Testis (tissue), 3 donors: ENCODE results near the gene SERINC2. TPM values are rescaled to one million over a fixed set of nuclear protein-coding genes. Genes with fewer than 3 reads are reported as not detected.

Source experiments
- DNase-seq: peaks from one replicate; pipeline ENCODE4 v3.0.0-alpha.2; 2019
- H3K27ac ChIP-seq, 2 donors: fragments of 200-600 bp; sonication (generic); one replicate each; pipeline ENCODE4 v1.5.1; 2019
- H3K27me3 ChIP-seq: fragments of 200-600 bp; sonication (generic); one replicate; pipeline ENCODE4 v1.5.1; 2019
- H3K36me3 ChIP-seq: fragments of 200-600 bp; sonication (generic); one replicate; pipeline ENCODE4 v1.5.1; 2017; ENCODE audit warnings: low read depth; ENCODE audit errors: missing control alignments
- H3K4me1 ChIP-seq: fragments of 200-600 bp; sonication (generic); one replicate; pipeline ENCODE4 v1.5.1; 2019
- H3K4me3 ChIP-seq, 2 donors: fragments of 200-600 bp; sonication (generic); one replicate each; pipeline ENCODE4 v1.5.1; 2017 to 2019
- H3K9me3 ChIP-seq: fragments of 200-600 bp; sonication (generic); one replicate; pipeline ENCODE4 v1.5.1; 2017
- CTCF ChIP-seq, 3 experiments: fragments of 450-650 bp in 2 of 3; fragments of 200-600 bp in 1 of 3; sonication (generic) in 1 of 3; IDR thresholded peaks; one replicate each; pipeline ENCODE4 v1.5.1; 2016 to 2019; ENCODE audit warnings: antibody characterized with exemption in 3 of 3, mild to moderate bottlenecking in 2 of 3, moderate library complexity in 1 of 3
- POLR2A ChIP-seq: fragments of 450-650 bp; IDR thresholded peaks from one replicate; pipeline ENCODE4 v1.6.1; 2017; ENCODE audit warnings: antibody characterized with exemption, mild to moderate bottlenecking, moderate library complexity
- WGBS, 2 donors: methylation state at CpG; one replicate each; pipeline ENCODE4 v1.1.5; 2018; 5-methylcytosine and 5-hydroxymethylcytosine counted together
- intact Hi-C: fragments of 100-400 bp; cut with DNase I; formaldehyde crosslinking; loops from one replicate; pipeline ENCODE4 v1.15.1; 2023; ENCODE audit warnings: low total_unique reads
- polyA plus RNA-seq: library from polyadenylated mRNA; stranded (reverse); fragments of 350-450 nt; fragmentation: Illumina TruSeq; extraction: RNeasy Lipid Tissue Mini Kit (QIAGEN cat#74804); gene quantifications from one replicate; pipeline ENCODE4 v1.2.3, GENCODE V29; 2014; ENCODE audit warnings: low read depth, low replicate concordance; ENCODE audit not compliant: insufficient read depth
- total RNA-seq, 2 donors: library from RNA; depleted of rRNA; stranded (reverse); fragments of >200 nt; gene quantifications; one replicate each; pipeline ENCODE4 v1.2.3, GENCODE V29; 2016

The SERINC2 gene
- total and polyA plus RNA-seq, 3 donors from 2014 or later, result 9.5 to 21.7 (median 10.8) TPM

- DNase-seq, result no peak
- Histone ChIP-seq H3K36me3 (no peaks in the 10 kb centered on the region), H3K4me3 (no peak overlapping the region), H3K27ac (no peak overlapping the region), H3K27me3 (no peaks in the 10 kb centered on the region), H3K9me3 (no peaks in the 10 kb centered on the region), H3K4me1 (peaks cover 4% of the 10 kb centered on the region)
- no peak for TF ChIP-seq POLR2A
- TF ChIP-seq CTCF (IDR thresholded peaks at IDR 0.05), result no peak
- WGBS, 2 donors, result 77 to 81% methylated on average over 5 to 6 of the region's 6 CpGs
- intact Hi-C loops, result no loop called here
Measured at GRCh38 chr1:31405578-31406245, 7.3 kb upstream of the SERINC2 start.

- no peaks in the 10 kb centered on the region for H3K4me1 ChIP-seq
- no peak overlapping the region for H3K4me3 ChIP-seq
- 82 to 96% methylated on average over 14 to 18 of the region's 18 CpGs for WGBS, 2 donors
- no peak for DNase-seq
- H3K9me3 ChIP-seq, result no peaks in the 10 kb centered on the region
- no peak for TF ChIP-seq POLR2A
- TF ChIP-seq CTCF (IDR thresholded peaks at IDR 0.05), result no peak
- H3K27ac ChIP-seq, result no peak overlapping the region
- no peaks in the 10 kb centered on the region for H3K36me3 ChIP-seq
- no peaks in the 10 kb centered on the region for H3K27me3 ChIP-seq
- intact Hi-C loops, result no loop called here
Measured at GRCh38 chr1:31407029-31407626, 5.9 kb upstream of the SERINC2 start.

- DNase-seq, result no peak
- WGBS, 2 donors, result 91 to 95% methylated on average over 2 to 5 of the region's 5 CpGs
- H3K4me1 ChIP-seq, result peaks cover 3% of the 10 kb centered on the region
- H3K4me3 ChIP-seq, result no peak overlapping the region
- no peak for TF ChIP-seq CTCF (IDR thresholded peaks at IDR 0.05)
- TF ChIP-seq POLR2A, result no peak
- intact Hi-C loops, result no loop called here
- H3K36me3 ChIP-seq, result no peaks in the 10 kb centered on the region
- H3K27ac ChIP-seq, result no peak overlapping the region
- H3K9me3 ChIP-seq, result no peaks in the 10 kb centered on the region
- H3K27me3 ChIP-seq, result no peaks in the 10 kb centered on the region
Measured at GRCh38 chr1:31408788-31409318, 4.2 kb upstream of the SERINC2 start.

GRCh38 chr1:31409946-31410858 is 2.8 kb upstream of the SERINC2 start:
- Histone ChIP-seq H3K9me3 (no peaks in the 10 kb centered on the region), H3K27me3 (no peaks in the 10 kb centered on the region), H3K36me3 (no peaks in the 10 kb centered on the region), H3K27ac (no peak overlapping the region), H3K4me3 (no peak overlapping the region), H3K4me1 (peaks cover 3% of the 10 kb centered on the region)
- intact Hi-C loops, result no loop called here
- 70 to 76% methylated on average over 6 of the region's 6 CpGs for WGBS, 2 donors
- no peak for DNase-seq
- no peak for TF ChIP-seq POLR2A
- no peak for TF ChIP-seq CTCF (IDR thresholded peaks at IDR 0.05)
